ENCODE results near the gene NFE2L3.

- no peak for TF ChIP-seq CTCF (IDR thresholded peaks at IDR 0.05)
- TF ChIP-seq POLR2AphosphoS5 (IDR thresholded peaks at IDR 0.05), result no peak
- TF ChIP-seq EP300 (IDR thresholded peaks at IDR 0.05), result no peak
- no peak for TF ChIP-seq POLR2A (IDR thresholded peaks at IDR 0.05)
These were observed 56.0 kb downstream of the NFE2L3 start for GRCh38 chr7:26208040-26208439.

All from upper lobe of left lung (tissue), 4 donors.